ENCODE data around the gene ODAD3.

The ODAD3 gene

DNA sequence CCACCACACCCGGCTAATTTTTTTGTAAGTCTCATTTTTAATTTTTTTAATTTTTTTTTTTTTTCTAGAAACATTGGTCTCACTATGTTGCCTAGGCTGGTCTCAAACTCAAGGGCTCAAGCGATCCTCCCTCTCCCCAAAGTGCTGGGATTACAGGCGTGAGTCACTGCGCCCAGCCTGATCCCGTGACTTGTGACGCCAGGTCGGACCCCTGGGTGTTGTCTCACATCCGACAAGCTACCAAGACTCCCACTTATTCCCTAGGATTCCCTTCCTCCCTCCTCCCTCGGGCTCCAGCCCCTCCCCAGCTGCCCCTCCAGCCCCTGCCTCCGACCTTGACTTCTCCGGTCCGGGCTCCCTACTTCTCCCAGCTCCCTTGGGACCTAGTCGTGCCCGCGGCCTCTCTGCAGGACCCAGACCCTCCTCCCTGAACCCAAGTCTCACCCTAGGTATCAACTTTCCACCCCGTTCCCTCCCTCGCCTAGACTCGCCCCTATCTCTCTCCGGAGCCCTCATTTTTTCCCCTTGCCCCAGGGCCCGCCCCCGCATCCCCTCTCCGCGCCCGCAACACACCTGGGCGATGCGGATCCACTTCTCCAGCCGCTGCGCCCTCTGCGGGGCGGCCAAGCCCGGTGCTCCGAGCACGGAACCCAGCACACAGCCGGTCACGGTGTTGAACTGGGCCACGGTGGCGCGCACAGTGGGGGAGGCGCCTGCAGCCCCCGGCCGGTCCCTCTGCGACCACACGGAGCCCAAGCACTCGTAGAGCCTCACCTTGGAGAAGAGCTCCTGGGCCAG lies 28.9 kb downstream of the ODAD3 start:
- TF ChIP-seq TAF1 (IDR thresholded peaks at IDR 0.05; ENCODE audit: borderline replicate concordance, insufficient read depth, low read length) (no peak), SIN3A (IDR thresholded peaks at IDR 0.05; ENCODE audit: borderline replicate concordance, insufficient read depth, low read length) (no peak), POLR2AphosphoS5 (IDR thresholded peaks at IDR 0.05; ENCODE audit: low read depth, low read length) (no peak), FOXP2 (optimal IDR thresholded peaks at IDR 0.05; ENCODE audit: borderline replicate concordance, extremely low read depth, extremely low read length, insufficient read depth) (no peak), REST (IDR thresholded peaks at IDR 0.05; ENCODE audit: insufficient read depth in 1 of 2, low read depth in 2 of 2, low read length in 2 of 2) (no peak)

GRCh38 chr19:11404588-11405222 lies 30.2 kb downstream of the ODAD3 start:
- TF ChIP-seq SIN3A (IDR thresholded peaks at IDR 0.05; ENCODE audit: borderline replicate concordance, insufficient read depth, low read length), result no peak
- TF ChIP-seq REST (IDR thresholded peaks at IDR 0.05; ENCODE audit: insufficient read depth in 1 of 2, low read depth in 2 of 2, low read length in 2 of 2), result no peak
- TF ChIP-seq FOXP2 (optimal IDR thresholded peaks at IDR 0.05; ENCODE audit: borderline replicate concordance, extremely low read depth, extremely low read length, insufficient read depth), result no peak
- TF ChIP-seq TAF1 (IDR thresholded peaks at IDR 0.05; ENCODE audit: borderline replicate concordance, insufficient read depth, low read length), result no peak
- TF ChIP-seq POLR2AphosphoS5 (IDR thresholded peaks at IDR 0.05; ENCODE audit: low read depth, low read length), result no peak

DNA sequence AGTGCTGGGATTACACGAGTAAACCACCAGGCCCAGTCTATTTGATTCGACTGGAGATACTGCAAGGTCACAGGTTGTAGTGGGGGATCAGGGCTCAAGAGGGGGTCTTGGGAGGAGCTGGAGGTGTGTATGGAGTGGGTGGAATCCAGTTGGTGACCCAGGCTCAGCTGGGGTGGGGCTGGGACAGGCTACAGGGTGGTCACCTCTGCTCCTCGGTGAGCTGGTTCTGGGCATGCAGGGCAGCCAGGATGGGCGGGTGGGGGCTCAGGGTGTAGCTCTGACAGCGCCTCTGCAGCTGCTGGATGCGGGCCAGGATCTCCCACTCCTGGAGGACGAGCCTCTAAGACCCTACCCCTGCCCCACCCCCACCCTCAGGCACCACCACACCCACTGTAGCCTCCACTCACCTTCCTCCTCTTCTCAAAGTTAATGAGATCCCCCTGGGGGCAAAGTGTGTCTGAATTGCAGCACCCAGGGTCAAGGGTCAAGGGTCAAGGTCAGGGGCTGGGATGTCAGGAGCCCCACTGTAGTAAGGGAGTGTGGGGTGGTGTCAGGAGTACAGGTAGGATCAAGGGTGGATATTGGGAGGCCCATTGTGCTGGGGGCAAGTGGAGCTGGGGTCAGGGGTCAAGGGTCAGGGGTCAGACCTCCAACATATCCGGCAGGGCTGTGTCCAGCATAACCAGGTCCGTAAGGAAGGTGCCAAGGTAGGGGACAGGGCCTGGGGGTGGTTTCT lies 32.9 kb downstream of the ODAD3 start:
- TF ChIP-seq REST (IDR thresholded peaks at IDR 0.05; ENCODE audit: insufficient read depth in 1 of 2, low read depth in 2 of 2, low read length in 2 of 2) (no peak), TAF1 (IDR thresholded peaks at IDR 0.05; ENCODE audit: borderline replicate concordance, insufficient read depth, low read length) (no peak), SIN3A (IDR thresholded peaks at IDR 0.05; ENCODE audit: borderline replicate concordance, insufficient read depth, low read length) (no peak), FOXP2 (optimal IDR thresholded peaks at IDR 0.05; ENCODE audit: borderline replicate concordance, extremely low read depth, extremely low read length, insufficient read depth) (no peak), POLR2AphosphoS5 (IDR thresholded peaks at IDR 0.05; ENCODE audit: low read depth, low read length) (no peak)

GRCh38 chr19:11400798-11401197 lies 34.1 kb downstream of the ODAD3 start:
- TF ChIP-seq REST (IDR thresholded peaks at IDR 0.05; ENCODE audit: insufficient read depth in 1 of 2, low read depth in 2 of 2, low read length in 2 of 2) (no peak), SIN3A (IDR thresholded peaks at IDR 0.05; ENCODE audit: borderline replicate concordance, insufficient read depth, low read length) (no peak), TAF1 (IDR thresholded peaks at IDR 0.05; ENCODE audit: borderline replicate concordance, insufficient read depth, low read length) (no peak), POLR2AphosphoS5 (IDR thresholded peaks at IDR 0.05; ENCODE audit: low read depth, low read length) (no peak), FOXP2 (optimal IDR thresholded peaks at IDR 0.05; ENCODE audit: borderline replicate concordance, extremely low read depth, extremely low read length, insufficient read depth) (no peak)
